CD4-positive, alpha-beta T cell (primary cell): Measurements from ENCODE around the gene GIT2. TPM values are rescaled to one million over a fixed set of nuclear protein-coding genes. Genes with fewer than 3 reads are reported as not detected.
A peak's percentile ranks its signal among the peaks of the same experiment; 100 is the strongest.

Source experiments
- ATAC-seq: fragments of 200-7000 bp; cut with Tn5 transposase; one replicate; pipeline ENCODE4 v1.10.0; 2022; ENCODE audit warnings: mild to moderate bottlenecking; ENCODE audit not compliant: poor library complexity
- CTCF ChIA-PET: fragments of 350-600 bp; sonication (Branson Sonifier 250); formaldehyde crosslinking; loops from one replicate; lab custom pipeline; 2021; ENCODE audit warnings: antibody characterized with exemption, inconsistent platforms; lab: Charles Lee
- POLR2A ChIA-PET: fragments of 350-600 bp; sonication (Branson Sonifier 250); formaldehyde crosslinking; loops from one replicate; lab custom pipeline; 2021; ENCODE audit warnings: antibody characterized with exemption, inconsistent platforms; lab: Charles Lee
- DNase-seq, 14 experiments: peaks; one replicate each; pipeline ENCODE4 v3.0.0-alpha.2; 2013 to 2020; ENCODE audit warnings: mixed read lengths in 2 of 14
- H3K27ac ChIP-seq, 2 donors: one replicate each; pipeline versions ENCODE4 v1.5.1 to v1.7.0; 2013; ENCODE audit warnings: low read length in 2 of 2, low read depth in 1 of 2, mild to moderate bottlenecking in 1 of 2
- H3K27me3 ChIP-seq, 2 experiments: 1 replicate in 1 of 2; 2 replicates in 1 of 2; pipeline versions ENCODE4 v1.6.1 to v1.7.0; 2013; ENCODE audit warnings: low read length in 2 of 2, control low read depth in 1 of 2, mild to moderate bottlenecking in 1 of 2, moderate library complexity in 1 of 2; ENCODE audit not compliant: insufficient read depth in 2 of 2, control insufficient read depth in 1 of 2
- H3K36me3 ChIP-seq: one replicate; pipeline ENCODE4 v1.6.1; 2013; ENCODE audit warnings: low read length, control low read depth; ENCODE audit not compliant: insufficient read depth
- H3K4me1 ChIP-seq: one replicate; pipeline ENCODE4 v1.6.1; 2013; ENCODE audit warnings: low read length, control low read depth; ENCODE audit not compliant: insufficient read depth
- H3K4me3 ChIP-seq: one replicate; pipeline ENCODE4 v1.5.1; 2013; ENCODE audit warnings: mild to moderate bottlenecking, low read length, moderate library complexity
- H3K9me3 ChIP-seq, 2 experiments: 1 replicate in 1 of 2; 2 replicates in 1 of 2; pipeline versions ENCODE4 v1.6.1 to v1.7.0; 2013; ENCODE audit warnings: low read length in 2 of 2, mild to moderate bottlenecking in 2 of 2, control low read depth in 1 of 2, moderate library complexity in 1 of 2; ENCODE audit not compliant: control insufficient read depth in 1 of 2, insufficient read depth in 1 of 2
- H3K27ac Mint-ChIP-seq: one replicate; pipeline ENCODE4 v1.8.0; 2020; ENCODE audit warnings: mixed read lengths
- H3K27me3 Mint-ChIP-seq: one replicate; pipeline ENCODE4 v1.8.0; 2021; ENCODE audit warnings: mixed read lengths
- H3K36me3 Mint-ChIP-seq: one replicate; pipeline ENCODE4 v1.8.0; 2021; ENCODE audit warnings: low read depth, mixed read lengths
- H3K4me1 Mint-ChIP-seq: one replicate; pipeline ENCODE4 v1.8.0; 2021; ENCODE audit warnings: low read depth, mixed read lengths
- H3K4me3 Mint-ChIP-seq: one replicate; pipeline ENCODE4 v1.8.0; 2020; ENCODE audit warnings: mild to moderate bottlenecking, mixed read lengths
- H3K9me3 Mint-ChIP-seq: one replicate; pipeline ENCODE4 v1.8.0; 2020; ENCODE audit warnings: mixed read lengths
- CTCF ChIP-seq: fragments of 200-600 bp; IDR thresholded peaks from one replicate; pipeline ENCODE4 v1.8.0; 2022; ENCODE audit warnings: antibody characterized with exemption, mild to moderate bottlenecking
- intact Hi-C, 2 experiments: fragments of 100-400 bp; cut with DNase I in 1 of 2; cut with micrococcal nuclease in 1 of 2; formaldehyde crosslinking; loops; one replicate each; pipeline versions ENCODE4 v1.15.1 to v1.9.0; 2023 to 2025; cut with DNase I, micrococcal nuclease
- total RNA-seq, 174 experiments: library from RNA in 2 of 174; stranded (reverse) in 2 of 174; gene quantifications; one replicate each; pipeline ENCODE4 v1.2.3 and lab custom pipeline; 2021 to 2026

The GIT2 gene
- total RNA-seq, 2 experiments from 2014 or later: 68.6 to 70.7 TPM

- Histone ChIP-seq H3K9me3 (no peaks in the 10 kb centered on the region), H3K27me3 (no peaks in the 10 kb centered on the region), H3K36me3 (peaks cover 8% of the 10 kb centered on the region), H3K4me1 (peaks cover 61% of the 10 kb centered on the region), H3K4me3 (no peak overlapping the region), H3K27ac (no peak overlapping the region)
- Mint-ChIP-seq H3K27ac (peak overlapping the region; percentile 85), H3K36me3 (peaks cover 31% of the 10 kb centered on the region), H3K27me3 (no peaks in the 10 kb centered on the region), H3K4me3 (peak overlapping the region; percentile 85), H3K4me1 (peaks cover 76% of the 10 kb centered on the region), H3K9me3 (no peaks in the 10 kb centered on the region)
- no peak for TF ChIP-seq CTCF
- ChIA-PET POLR2A (interaction anchor here (2.1 kb wide), 1 partner anchor 10 kb away, joined by 7 read pairs; no protein-coding TSS in a partner anchor), CTCF (interaction anchor here (1.0 to 1.3 kb wide), 2 partner anchors 10 to 26 kb away, joined by 3 read pairs; no protein-coding TSS in a partner anchor)
- peak; percentile 58 for ATAC-seq
- intact Hi-C loops: no loop called here
- DNase-seq: peak in 2 of 14 experiments; percentile 45
Measured at GRCh38 chr12:110004598-110004997, 8.4 kb upstream of the GIT2 start.

GRCh38 chr12:110002676-110003515 lies 6.7 kb upstream of the GIT2 start:
- Histone ChIP-seq H3K36me3 (peaks cover 8% of the 10 kb centered on the region), H3K27me3 (no peaks in the 10 kb centered on the region), H3K4me1 (peaks cover 64% of the 10 kb centered on the region), H3K9me3 (no peaks in the 10 kb centered on the region), H3K27ac (peak overlapping the region in 1 of 2 donors; percentile 41), H3K4me3 (no peak overlapping the region)
- no peak for DNase-seq
- no peak for ATAC-seq
- TF ChIP-seq CTCF: no peak
- no peaks in the 10 kb centered on the region for H3K27me3 Mint-ChIP-seq
- peak overlapping the region; percentile 85 for H3K27ac Mint-ChIP-seq
- POLR2A ChIA-PET: interaction anchor here (2.1 kb wide), 1 partner anchor 8 kb away, joined by 7 read pairs; no protein-coding TSS in a partner anchor
- peaks cover 79% of the 10 kb centered on the region for H3K4me1 Mint-ChIP-seq
- intact Hi-C loops: no loop called here
- H3K36me3 Mint-ChIP-seq: peaks cover 31% of the 10 kb centered on the region
- CTCF ChIA-PET: no interaction called here
- no peaks in the 10 kb centered on the region for H3K9me3 Mint-ChIP-seq
- peak overlapping the region; percentile 71 for H3K4me3 Mint-ChIP-seq

- Mint-ChIP-seq H3K27ac (peak overlapping the region; percentile 90), H3K27me3 (no peaks in the 10 kb centered on the region), H3K4me3 (peak overlapping the region; percentile 100), H3K36me3 (peaks cover 25% of the 10 kb centered on the region), H3K9me3 (no peaks in the 10 kb centered on the region), H3K4me1 (peaks cover 78% of the 10 kb centered on the region)
- intact Hi-C loops: no loop called here
- no peak overlapping the region for H3K4me3 ChIP-seq
- no peaks in the 10 kb centered on the region for H3K27me3 ChIP-seq
- H3K27ac ChIP-seq: no peak overlapping the region
- no peak for ATAC-seq
- ChIA-PET CTCF (no interaction called here), POLR2A (no interaction called here)
- DNase-seq: no peak
- TF ChIP-seq CTCF: no peak
- no peaks in the 10 kb centered on the region for H3K9me3 ChIP-seq
- peaks cover 8% of the 10 kb centered on the region for H3K36me3 ChIP-seq
- H3K4me1 ChIP-seq: peaks cover 67% of the 10 kb centered on the region
Measured at GRCh38 chr12:110001596-110001995, 5.4 kb upstream of the GIT2 start.
